ENCODE data around the gene C1orf122.

C1orf122 gene

DNA sequence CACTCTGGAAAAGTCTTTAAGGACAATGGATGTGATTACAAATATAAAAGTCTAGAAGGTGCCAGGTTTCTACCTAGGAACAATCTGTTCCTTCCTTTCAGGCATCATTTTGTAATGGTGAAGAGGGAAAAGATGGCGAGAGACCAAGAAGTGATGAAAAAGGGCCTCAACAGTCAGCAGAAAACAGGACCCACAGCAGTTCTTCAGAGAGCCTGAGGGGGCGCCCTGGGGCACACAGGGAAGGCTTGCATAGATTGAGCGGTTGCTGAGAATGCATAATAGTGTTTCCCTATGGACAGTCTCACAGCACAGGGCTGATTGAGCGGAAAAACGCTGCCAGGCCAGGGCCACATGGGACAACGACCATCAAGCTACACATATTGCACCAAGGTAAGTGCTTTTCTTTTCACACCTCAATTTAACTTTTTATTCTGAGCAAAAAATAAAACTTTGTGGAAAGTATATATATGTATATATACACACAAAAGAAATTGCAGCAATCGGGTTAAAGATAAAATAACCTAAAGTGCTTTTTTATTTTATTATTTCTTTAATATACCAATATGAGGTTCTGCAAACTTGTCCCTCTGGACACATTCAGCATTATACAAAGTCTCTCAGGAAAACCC, 3.6 kb downstream of the C1orf122 start:
- peaks cover 27 to 57% of the 10 kb centered on the region in 2 donors for H3K36me3 ChIP-seq (replicated peaks in 1 of 2; ENCODE audit: control insufficient read depth in 2 of 2, insufficient read depth in 2 of 2, low read length in 2 of 2)
- H3K14ac ChIP-seq (ENCODE audit: low read length) = no peak overlapping the region
- no peak overlapping the region for H3K4me2 ChIP-seq (ENCODE audit: insufficient read depth, low read length, poor library complexity, severe bottlenecking)
- H2BK12ac ChIP-seq (ENCODE audit: low read length) = no peak overlapping the region
- no peaks in the 10 kb centered on the region for H3K9me3 ChIP-seq (replicated peaks in 1 of 2; ENCODE audit: control insufficient read depth in 2 of 2, insufficient read depth in 1 of 2, low read depth in 1 of 2, low read length in 2 of 2)
- H3K27me3 ChIP-seq (ENCODE audit: control insufficient read depth in 3 of 3, insufficient read depth in 3 of 3, low read depth in 1 of 3, low read length in 3 of 3) = no peaks in the 10 kb centered on the region
- no peak overlapping the region for H3K18ac ChIP-seq (ENCODE audit: low read length)
- DNase-seq (ENCODE audit: low spot score) = peak; percentile 69
- no peak overlapping the region for H3K9ac ChIP-seq (ENCODE audit: low read depth, low read length, poor library complexity)
- peaks cover 8 to 15% of the 10 kb centered on the region in 2 donors for H3K4me1 ChIP-seq (ENCODE audit: control insufficient read depth in 2 of 2, insufficient read depth in 1 of 2, low read depth in 1 of 2, low read length in 2 of 2)
- peaks cover 12% of the 10 kb centered on the region for H3K79me1 ChIP-seq (ENCODE audit: low read depth, low read length)
- H2AK5ac ChIP-seq (ENCODE audit: low read depth, low read length) = no peak overlapping the region
- H4K8ac ChIP-seq (ENCODE audit: low read depth, low read length) = no peak overlapping the region
- H3K27ac ChIP-seq (replicated peaks; ENCODE audit: low read length) = no peak overlapping the region
- H3K23ac ChIP-seq (ENCODE audit: low read depth, low read length, poor library complexity) = no peak overlapping the region
- no peak overlapping the region for H4K91ac ChIP-seq (ENCODE audit: low read depth, low read length, poor library complexity)
- H2BK5ac ChIP-seq (ENCODE audit: low read length) = no peak overlapping the region
- no peak overlapping the region for H2AFZ ChIP-seq (ENCODE audit: low read length)
- H2BK15ac ChIP-seq (ENCODE audit: low read length) = no peak overlapping the region
- no CpG with 5 or more reads among the region's 7 CpGs for WGBS, 2 donors (ENCODE audit: extremely low coverage in 2 of 2, insufficient read length in 2 of 2, insufficient replicate concordance in 1 of 2)
- no peak overlapping the region for H3K4me3 ChIP-seq (ENCODE audit: low read length in 2 of 2)
- no peak overlapping the region for H2BK120ac ChIP-seq (ENCODE audit: low read depth, low read length)
- no peak overlapping the region for H3K4ac ChIP-seq (ENCODE audit: low read length)

DNA sequence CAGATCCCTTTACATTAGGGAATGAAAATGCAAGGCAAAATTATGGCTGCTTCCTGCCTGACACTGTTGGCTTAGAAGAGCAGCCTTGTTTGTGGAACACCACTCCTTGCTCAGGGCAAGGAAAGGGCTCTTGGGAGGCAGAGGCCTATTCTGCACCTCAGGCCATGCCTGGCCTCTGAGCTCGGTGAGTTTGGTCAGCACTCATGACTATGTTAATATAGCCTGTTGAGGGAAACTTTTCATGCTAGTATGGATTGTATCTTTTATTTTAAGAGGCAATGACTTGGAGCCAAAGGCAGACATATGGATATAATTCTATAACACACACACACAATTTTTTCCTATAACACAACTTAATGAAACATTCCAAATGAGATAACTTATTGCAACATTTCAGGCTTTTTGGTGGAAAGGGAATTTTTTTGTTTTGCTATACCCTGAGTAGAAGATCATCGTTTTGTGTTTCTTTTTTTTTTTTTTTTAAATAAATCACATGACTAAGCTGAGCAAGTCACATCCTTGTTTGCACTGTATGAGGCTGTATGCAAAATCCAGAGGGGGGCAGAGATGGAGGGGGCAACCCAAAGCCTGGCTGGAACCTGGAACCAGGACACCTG, 6.0 kb downstream of the C1orf122 start:
- no peak overlapping the region for H2BK15ac ChIP-seq (ENCODE audit: low read length)
- no peak overlapping the region for H4K8ac ChIP-seq (ENCODE audit: low read depth, low read length)
- WGBS, 2 donors (ENCODE audit: extremely low coverage in 2 of 2, insufficient read length in 2 of 2, insufficient replicate concordance in 1 of 2) = no CpG with 5 or more reads among the region's 2 CpGs
- H2AK5ac ChIP-seq (ENCODE audit: low read depth, low read length) = no peak overlapping the region
- peaks cover 2% of the 10 kb centered on the region for H3K79me1 ChIP-seq (ENCODE audit: low read depth, low read length)
- H3K4me2 ChIP-seq (ENCODE audit: insufficient read depth, low read length, poor library complexity, severe bottlenecking) = no peak overlapping the region
- peaks cover 2 to 7% of the 10 kb centered on the region in 2 donors for H3K4me1 ChIP-seq (ENCODE audit: control insufficient read depth in 2 of 2, insufficient read depth in 1 of 2, low read depth in 1 of 2, low read length in 2 of 2)
- no peak for DNase-seq (ENCODE audit: low spot score)
- H3K9me3 ChIP-seq (replicated peaks in 1 of 2; ENCODE audit: control insufficient read depth in 2 of 2, insufficient read depth in 1 of 2, low read depth in 1 of 2, low read length in 2 of 2) = no peaks in the 10 kb centered on the region
- H3K18ac ChIP-seq (ENCODE audit: low read length) = no peak overlapping the region
- H3K36me3 ChIP-seq (replicated peaks in 1 of 2; ENCODE audit: control insufficient read depth in 2 of 2, insufficient read depth in 2 of 2, low read length in 2 of 2) = peaks cover 23 to 69% of the 10 kb centered on the region in 2 donors
- no peak overlapping the region for H2BK5ac ChIP-seq (ENCODE audit: low read length)
- H3K27ac ChIP-seq (replicated peaks; ENCODE audit: low read length) = no peak overlapping the region
- H3K4ac ChIP-seq (ENCODE audit: low read length) = no peak overlapping the region
- no peak overlapping the region for H3K4me3 ChIP-seq (ENCODE audit: low read length in 2 of 2)
- no peak overlapping the region for H4K91ac ChIP-seq (ENCODE audit: low read depth, low read length, poor library complexity)
- H3K9ac ChIP-seq (ENCODE audit: low read depth, low read length, poor library complexity) = no peak overlapping the region
- no peak overlapping the region for H2BK12ac ChIP-seq (ENCODE audit: low read length)
- no peak overlapping the region for H2BK120ac ChIP-seq (ENCODE audit: low read depth, low read length)
- H3K27me3 ChIP-seq (ENCODE audit: control insufficient read depth in 3 of 3, insufficient read depth in 3 of 3, low read depth in 1 of 3, low read length in 3 of 3) = no peaks in the 10 kb centered on the region
- no peak overlapping the region for H3K23ac ChIP-seq (ENCODE audit: low read depth, low read length, poor library complexity)
- no peak overlapping the region for H2AFZ ChIP-seq (ENCODE audit: low read length)
- no peak overlapping the region for H3K14ac ChIP-seq (ENCODE audit: low read length)

DNA sequence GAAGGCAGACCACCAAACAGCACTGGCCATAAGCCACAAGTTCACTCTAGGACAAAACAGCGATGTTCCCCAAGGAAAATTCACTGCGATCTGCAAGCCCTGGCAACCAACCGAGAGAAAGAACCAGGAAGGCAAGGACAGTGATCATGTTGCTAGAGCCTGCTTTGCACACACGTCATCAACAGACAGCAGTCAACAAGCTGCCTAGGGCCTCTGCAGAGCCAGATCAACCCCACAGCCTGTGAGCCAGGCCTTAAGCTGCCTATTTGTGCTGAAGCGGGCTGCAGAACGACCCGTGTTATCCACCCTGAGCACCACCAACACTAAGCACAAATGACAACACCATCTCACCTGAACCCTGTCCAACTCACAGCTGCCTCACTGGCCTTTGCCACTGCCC, 6.7 kb downstream of the C1orf122 start:
- no peaks in the 10 kb centered on the region for H3K9me3 ChIP-seq (replicated peaks in 1 of 2; ENCODE audit: control insufficient read depth in 2 of 2, insufficient read depth in 1 of 2, low read depth in 1 of 2, low read length in 2 of 2)
- no peak overlapping the region for H4K91ac ChIP-seq (ENCODE audit: low read depth, low read length, poor library complexity)
- no peaks in the 10 kb centered on the region for H3K27me3 ChIP-seq (ENCODE audit: control insufficient read depth in 3 of 3, insufficient read depth in 3 of 3, low read depth in 1 of 3, low read length in 3 of 3)
- peaks cover 2% of the 10 kb centered on the region for H3K79me1 ChIP-seq (ENCODE audit: low read depth, low read length)
- no peak overlapping the region for H2AK5ac ChIP-seq (ENCODE audit: low read depth, low read length)
- H3K14ac ChIP-seq (ENCODE audit: low read length) = no peak overlapping the region
- no peak for DNase-seq (ENCODE audit: low spot score)
- H3K23ac ChIP-seq (ENCODE audit: low read depth, low read length, poor library complexity) = no peak overlapping the region
- peaks cover 24 to 71% of the 10 kb centered on the region in 2 donors for H3K36me3 ChIP-seq (replicated peaks in 1 of 2; ENCODE audit: control insufficient read depth in 2 of 2, insufficient read depth in 2 of 2, low read length in 2 of 2)
- no CpG with 5 or more reads among the region's 7 CpGs for WGBS, 2 donors (ENCODE audit: extremely low coverage in 2 of 2, insufficient read length in 2 of 2, insufficient replicate concordance in 1 of 2)
- no peak overlapping the region for H2AFZ ChIP-seq (ENCODE audit: low read length)
- no peak overlapping the region for H2BK15ac ChIP-seq (ENCODE audit: low read length)
- H3K4me1 ChIP-seq (ENCODE audit: control insufficient read depth in 2 of 2, insufficient read depth in 1 of 2, low read depth in 1 of 2, low read length in 2 of 2) = peaks cover 0 to 3% of the 10 kb centered on the region in 2 donors
- H3K4me2 ChIP-seq (ENCODE audit: insufficient read depth, low read length, poor library complexity, severe bottlenecking) = no peak overlapping the region
- no peak overlapping the region for H3K4ac ChIP-seq (ENCODE audit: low read length)
- no peak overlapping the region for H3K9ac ChIP-seq (ENCODE audit: low read depth, low read length, poor library complexity)
- no peak overlapping the region for H2BK120ac ChIP-seq (ENCODE audit: low read depth, low read length)
- no peak overlapping the region for H3K18ac ChIP-seq (ENCODE audit: low read length)
- H3K4me3 ChIP-seq (ENCODE audit: low read length in 2 of 2) = peak overlapping the region in 1 of 2 donors; percentile 16
- H2BK5ac ChIP-seq (ENCODE audit: low read length) = no peak overlapping the region
- H4K8ac ChIP-seq (ENCODE audit: low read depth, low read length) = no peak overlapping the region
- H3K27ac ChIP-seq (replicated peaks; ENCODE audit: low read length) = no peak overlapping the region
- H2BK12ac ChIP-seq (ENCODE audit: low read length) = no peak overlapping the region

DNA sequence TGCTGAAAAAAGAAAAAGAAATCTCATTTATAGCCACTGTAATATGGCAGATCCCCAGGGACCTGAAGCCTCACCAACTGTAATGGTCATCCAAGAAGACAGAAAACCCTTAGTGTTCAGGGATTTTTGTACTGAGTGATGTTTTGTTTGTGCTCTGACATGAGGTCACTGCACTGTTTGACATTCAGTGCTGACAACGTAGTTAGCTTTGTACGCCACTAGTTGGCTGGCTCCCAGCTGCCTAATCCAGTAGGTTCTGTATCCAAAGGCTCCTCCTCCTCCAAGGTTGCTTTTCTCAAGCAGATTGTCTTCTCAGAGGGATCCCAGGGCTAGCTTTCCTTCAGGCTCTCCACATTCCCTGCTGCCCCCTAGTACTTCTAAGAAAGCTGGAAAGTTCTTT, 9.9 kb downstream of the C1orf122 start:
- no peak overlapping the region for H4K8ac ChIP-seq (ENCODE audit: low read depth, low read length)
- no peak overlapping the region for H2BK12ac ChIP-seq (ENCODE audit: low read length)
- H3K4me2 ChIP-seq (ENCODE audit: insufficient read depth, low read length, poor library complexity, severe bottlenecking) = no peak overlapping the region
- no peak overlapping the region for H3K23ac ChIP-seq (ENCODE audit: low read depth, low read length, poor library complexity)
- WGBS, 2 donors (ENCODE audit: extremely low coverage in 2 of 2, insufficient read length in 2 of 2, insufficient replicate concordance in 1 of 2) = no CpG with 5 or more reads among the region's 2 CpGs
- no peak overlapping the region for H2AK5ac ChIP-seq (ENCODE audit: low read depth, low read length)
- no peaks in the 10 kb centered on the region for H3K4me1 ChIP-seq (ENCODE audit: control insufficient read depth in 2 of 2, insufficient read depth in 1 of 2, low read depth in 1 of 2, low read length in 2 of 2)
- no peaks in the 10 kb centered on the region for H3K27me3 ChIP-seq (ENCODE audit: control insufficient read depth in 3 of 3, insufficient read depth in 3 of 3, low read depth in 1 of 3, low read length in 3 of 3)
- no peak overlapping the region for H2BK15ac ChIP-seq (ENCODE audit: low read length)
- H4K91ac ChIP-seq (ENCODE audit: low read depth, low read length, poor library complexity) = no peak overlapping the region
- H2BK5ac ChIP-seq (ENCODE audit: low read length) = no peak overlapping the region
- peaks cover 28 to 79% of the 10 kb centered on the region in 2 donors for H3K36me3 ChIP-seq (replicated peaks in 1 of 2; ENCODE audit: control insufficient read depth in 2 of 2, insufficient read depth in 2 of 2, low read length in 2 of 2)
- no peaks in the 10 kb centered on the region for H3K9me3 ChIP-seq (replicated peaks in 1 of 2; ENCODE audit: control insufficient read depth in 2 of 2, insufficient read depth in 1 of 2, low read depth in 1 of 2, low read length in 2 of 2)
- no peak overlapping the region for H3K9ac ChIP-seq (ENCODE audit: low read depth, low read length, poor library complexity)
- H2AFZ ChIP-seq (ENCODE audit: low read length) = no peak overlapping the region
- no peak overlapping the region for H3K4me3 ChIP-seq (ENCODE audit: low read length in 2 of 2)
- no peak overlapping the region for H2BK120ac ChIP-seq (ENCODE audit: low read depth, low read length)
- no peak for DNase-seq (ENCODE audit: low spot score)
- no peak overlapping the region for H3K18ac ChIP-seq (ENCODE audit: low read length)
- H3K27ac ChIP-seq (replicated peaks; ENCODE audit: low read length) = no peak overlapping the region
- peaks cover 2% of the 10 kb centered on the region for H3K79me1 ChIP-seq (ENCODE audit: low read depth, low read length)
- no peak overlapping the region for H3K4ac ChIP-seq (ENCODE audit: low read length)
- no peak overlapping the region for H3K14ac ChIP-seq (ENCODE audit: low read length)
